ENCODE results near the gene GFM1. TPM values are rescaled to one million over a fixed set of nuclear protein-coding genes. Genes with fewer than 3 reads are reported as not detected.

GFM1 gene
- total RNA-seq = 10 to 100 TPM; 48.4 to 56.1 TPM

DNA sequence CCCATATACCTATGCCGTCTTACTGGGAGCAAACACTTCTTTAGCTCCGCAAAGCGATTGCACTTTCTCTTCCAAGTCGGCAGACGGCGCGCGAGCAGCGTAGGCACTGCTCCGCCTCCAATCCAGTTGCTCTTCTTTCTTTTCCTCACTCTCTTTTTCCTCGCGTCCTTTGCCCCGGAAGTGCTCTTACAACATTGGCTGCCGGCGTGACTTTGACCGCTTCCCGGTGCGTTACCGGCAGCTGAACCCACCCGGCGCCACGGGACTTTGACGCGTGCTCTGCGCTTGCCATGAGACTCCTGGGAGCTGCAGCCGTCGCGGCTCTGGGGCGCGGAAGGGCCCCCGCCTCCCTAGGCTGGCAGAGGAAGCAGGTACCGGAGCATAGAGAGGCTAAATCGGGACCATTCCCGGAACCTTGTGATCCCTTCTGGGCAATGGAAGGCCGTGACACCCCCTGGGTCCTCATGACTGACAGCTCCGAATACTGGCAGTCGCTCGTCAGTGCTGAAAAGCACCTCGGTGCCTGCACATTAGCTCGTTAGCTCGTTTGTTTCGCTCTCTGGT, at the start of gene GFM1:
TSS of gene GFM1 (plus strand) at position 183 of the 564 bp plus-strand sequence. CDS start at position 291, 108 bp downstream.
- H3K4me3 Mint-ChIP-seq = peak within 1 kb of the TSS; percentile 99
- TF ChIP-seq, protein P1, sequence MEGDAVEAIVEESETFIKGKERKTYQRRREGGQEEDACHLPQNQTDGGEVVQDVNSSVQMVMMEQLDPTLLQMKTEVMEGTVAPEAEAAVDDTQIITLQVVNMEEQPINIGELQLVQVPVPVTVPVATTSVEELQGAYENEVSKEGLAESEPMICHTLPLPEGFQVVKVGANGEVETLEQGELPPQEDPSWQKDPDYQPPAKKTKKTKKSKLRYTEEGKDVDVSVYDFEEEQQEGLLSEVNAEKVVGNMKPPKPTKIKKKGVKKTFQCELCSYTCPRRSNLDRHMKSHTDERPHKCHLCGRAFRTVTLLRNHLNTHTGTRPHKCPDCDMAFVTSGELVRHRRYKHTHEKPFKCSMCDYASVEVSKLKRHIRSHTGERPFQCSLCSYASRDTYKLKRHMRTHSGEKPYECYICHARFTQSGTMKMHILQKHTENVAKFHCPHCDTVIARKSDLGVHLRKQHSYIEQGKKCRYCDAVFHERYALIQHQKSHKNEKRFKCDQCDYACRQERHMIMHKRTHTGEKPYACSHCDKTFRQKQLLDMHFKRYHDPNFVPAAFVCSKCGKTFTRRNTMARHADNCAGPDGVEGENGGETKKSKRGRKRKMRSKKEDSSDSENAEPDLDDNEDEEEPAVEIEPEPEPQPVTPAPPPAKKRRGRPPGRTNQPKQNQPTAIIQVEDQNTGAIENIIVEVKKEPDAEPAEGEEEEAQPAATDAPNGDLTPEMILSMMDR (IDR thresholded peaks at IDR 0.05) = peak; percentile 79
- ChIA-PET POLR2A (interaction anchor here (0.8 to 1.9 kb wide), 6 partner anchors 14 to 534 kb away, joined by 3 to 7 read pairs (median 4); partner anchors contain the start of genes LXN and RSRC1), CTCF (interaction anchor here (0.6 to 4.4 kb wide), 15 partner anchors 10 to 536 kb away, joined by 3 to 65 read pairs (median 5); partner anchors contain the start of genes LXN and MFSD1)
- intact Hi-C loops (cut with micrococcal nuclease) = loop anchor here (5.0 kb wide), 1 partner anchor 102 kb away; no protein-coding TSS in a partner anchor
- H3K36me3 Mint-ChIP-seq (ENCODE audit: low read depth) = peaks cover 16% of the 10 kb centered on the region
- H3K27me3 Mint-ChIP-seq = no peaks in the 10 kb centered on the region
- H3K27ac Mint-ChIP-seq = peak within 1 kb of the TSS; percentile 96
- peak; percentile 97 for ATAC-seq
- DNase-seq = peak; percentile 94
- H3K9me3 Mint-ChIP-seq = no peaks in the 10 kb centered on the region
- H3K4me1 Mint-ChIP-seq (ENCODE audit: low read depth) = peaks cover 37% of the 10 kb centered on the region

DNA sequence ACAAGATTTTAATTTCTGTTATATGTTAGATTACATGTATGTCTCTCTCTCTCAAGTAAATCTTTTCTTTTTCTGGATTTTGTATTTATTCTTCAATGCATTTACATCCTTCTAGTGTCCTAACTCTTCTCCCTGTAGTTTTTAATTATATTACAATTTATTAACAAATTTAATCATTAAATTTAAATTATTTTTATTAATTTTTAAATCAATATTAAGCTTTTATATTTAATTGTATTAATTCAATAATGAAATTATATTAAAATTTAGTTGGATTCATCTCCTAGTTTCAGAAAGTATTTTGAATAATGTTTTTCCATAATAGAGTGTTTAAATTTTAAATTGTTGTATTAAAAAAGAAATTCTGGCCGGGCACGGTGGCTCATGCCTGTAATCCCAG, 43.5 kb upstream of the GFM1 start:
- H3K27ac Mint-ChIP-seq = no peak overlapping the region
- intact Hi-C loops (cut with micrococcal nuclease) = no loop called here
- no peaks in the 10 kb centered on the region for H3K9me3 Mint-ChIP-seq
- no peak for ATAC-seq
- TF ChIP-seq, protein P1 (IDR thresholded peaks at IDR 0.05) = no peak
- H3K4me1 Mint-ChIP-seq (ENCODE audit: low read depth) = no peaks in the 10 kb centered on the region
- no peaks in the 10 kb centered on the region for H3K36me3 Mint-ChIP-seq (ENCODE audit: low read depth)
- ChIA-PET CTCF (no interaction called here), POLR2A (no interaction called here)
- H3K4me3 Mint-ChIP-seq = no peak overlapping the region
- H3K27me3 Mint-ChIP-seq = peaks cover 3% of the 10 kb centered on the region
- no peak for DNase-seq

DNA sequence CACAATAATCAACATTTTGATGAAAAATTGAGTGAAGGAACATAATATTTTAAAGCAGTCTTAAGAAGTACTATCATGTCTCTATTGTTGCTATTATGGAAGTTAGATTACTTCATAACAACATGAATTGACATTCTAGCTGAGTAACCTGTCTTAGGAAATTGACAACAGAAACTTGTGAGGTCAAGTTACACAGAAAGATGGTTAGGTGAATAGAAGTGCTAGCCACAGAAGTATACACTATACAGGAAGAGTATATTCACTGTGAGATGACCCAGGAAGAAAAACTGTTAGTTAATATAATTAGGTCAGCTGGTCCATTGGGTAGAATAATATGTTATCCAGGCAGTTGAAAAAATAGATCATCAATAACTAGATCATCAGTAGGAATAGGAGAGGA, 42.1 kb upstream of the GFM1 start:
- no peak overlapping the region for H3K27ac Mint-ChIP-seq
- H3K4me1 Mint-ChIP-seq (ENCODE audit: low read depth) = no peaks in the 10 kb centered on the region
- ChIA-PET CTCF (no interaction called here), POLR2A (no interaction called here)
- H3K36me3 Mint-ChIP-seq (ENCODE audit: low read depth) = no peaks in the 10 kb centered on the region
- ATAC-seq (no peak), DNase-seq (no peak)
- TF ChIP-seq, protein P1 (IDR thresholded peaks at IDR 0.05) = no peak
- H3K4me3 Mint-ChIP-seq = no peak overlapping the region
- intact Hi-C loops (cut with micrococcal nuclease) = no loop called here
- H3K9me3 Mint-ChIP-seq = no peaks in the 10 kb centered on the region
- peaks cover 3% of the 10 kb centered on the region for H3K27me3 Mint-ChIP-seq

DNA sequence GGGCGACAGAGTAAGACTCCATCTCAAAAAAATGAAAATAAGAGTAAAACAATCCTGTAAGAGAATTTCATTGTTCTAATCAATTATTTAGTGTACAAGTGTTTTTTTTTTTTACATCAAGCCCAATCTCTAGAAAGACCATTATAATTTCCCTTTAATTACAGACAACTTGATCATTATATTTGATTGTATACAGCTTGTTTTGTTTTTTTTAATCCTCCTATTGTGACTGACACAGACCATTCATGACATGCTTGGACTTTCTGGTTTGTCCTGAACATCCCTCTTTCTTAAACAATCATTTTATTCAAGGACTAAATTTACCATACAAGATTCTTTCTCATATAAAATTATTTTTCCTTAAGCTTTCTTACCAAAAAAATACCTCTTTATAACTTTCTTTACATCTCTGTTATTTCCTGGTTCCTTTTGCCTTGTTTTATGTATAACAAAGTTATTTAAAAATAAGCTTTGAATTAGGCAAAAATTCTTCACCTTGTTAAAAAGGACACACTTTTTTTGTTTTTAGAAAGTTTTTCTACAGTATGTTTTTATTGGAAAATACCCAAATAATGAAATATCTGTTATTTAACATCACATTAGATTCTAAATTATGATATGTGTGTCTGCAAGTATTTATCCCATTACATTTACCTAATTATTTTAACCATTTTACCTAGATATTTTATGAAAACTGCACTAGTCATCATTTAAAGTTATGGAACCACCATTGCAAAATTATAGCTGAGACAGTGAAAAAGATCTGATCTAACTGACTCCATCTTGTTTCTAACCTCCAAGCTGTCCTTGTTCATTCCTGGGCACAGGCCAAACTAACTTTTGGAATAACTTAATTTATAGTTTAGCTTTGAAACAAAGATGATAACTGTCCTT, 26.1 kb upstream of the GFM1 start:
- Mint-ChIP-seq H3K9me3 (peaks cover 10% of the 10 kb centered on the region), H3K4me3 (no peak overlapping the region), H3K36me3 (ENCODE audit: low read depth) (no peaks in the 10 kb centered on the region), H3K27ac (no peak overlapping the region), H3K27me3 (peaks cover 9% of the 10 kb centered on the region), H3K4me1 (ENCODE audit: low read depth) (no peaks in the 10 kb centered on the region)
- intact Hi-C loops (cut with micrococcal nuclease) = no loop called here
- ChIA-PET POLR2A (no interaction called here), CTCF (interaction anchor here (1.1 kb wide), 1 partner anchor 9 kb away, joined by 4 read pairs; no protein-coding TSS in a partner anchor)
- TF ChIP-seq, protein P1 (IDR thresholded peaks at IDR 0.05) = no peak
- ATAC-seq (no peak), DNase-seq (no peak)

DNA sequence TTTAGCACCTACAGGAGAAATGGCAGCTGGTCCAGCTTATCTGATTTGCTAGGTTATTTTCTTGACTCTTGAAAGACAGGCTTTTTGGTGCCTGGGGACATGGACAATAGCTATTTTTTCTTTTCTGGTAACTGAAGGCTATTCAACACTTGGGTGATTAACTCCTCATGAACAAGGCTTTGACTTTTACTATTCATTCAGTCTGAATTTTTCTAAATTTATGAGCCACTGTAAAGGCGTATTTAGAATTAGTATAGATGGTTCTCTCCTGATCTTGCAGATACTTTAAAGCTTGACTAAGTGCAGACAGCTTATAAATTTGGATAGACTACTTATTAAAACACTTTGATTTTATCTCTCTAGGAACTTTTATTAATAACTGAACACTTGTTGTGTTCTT, 18.4 kb upstream of the GFM1 start:
- no peak overlapping the region for H3K27ac Mint-ChIP-seq
- H3K36me3 Mint-ChIP-seq (ENCODE audit: low read depth) = no peaks in the 10 kb centered on the region
- ChIA-PET POLR2A (no interaction called here), CTCF (no interaction called here)
- peaks cover 2% of the 10 kb centered on the region for H3K27me3 Mint-ChIP-seq
- no peak overlapping the region for H3K4me3 Mint-ChIP-seq
- no peaks in the 10 kb centered on the region for H3K4me1 Mint-ChIP-seq (ENCODE audit: low read depth)
- TF ChIP-seq, protein P1 (IDR thresholded peaks at IDR 0.05) = no peak
- ATAC-seq (no peak), DNase-seq (no peak)
- intact Hi-C loops (cut with micrococcal nuclease) = no loop called here
- H3K9me3 Mint-ChIP-seq = no peaks in the 10 kb centered on the region

Measured in activated CD8-positive, alpha-beta T cell treated with anti-CD3 and anti-CD28 coated beads for 36 hours (primary cell).